Measurements from ENCODE around the gene DIO2.

The DIO2 gene

DNA sequence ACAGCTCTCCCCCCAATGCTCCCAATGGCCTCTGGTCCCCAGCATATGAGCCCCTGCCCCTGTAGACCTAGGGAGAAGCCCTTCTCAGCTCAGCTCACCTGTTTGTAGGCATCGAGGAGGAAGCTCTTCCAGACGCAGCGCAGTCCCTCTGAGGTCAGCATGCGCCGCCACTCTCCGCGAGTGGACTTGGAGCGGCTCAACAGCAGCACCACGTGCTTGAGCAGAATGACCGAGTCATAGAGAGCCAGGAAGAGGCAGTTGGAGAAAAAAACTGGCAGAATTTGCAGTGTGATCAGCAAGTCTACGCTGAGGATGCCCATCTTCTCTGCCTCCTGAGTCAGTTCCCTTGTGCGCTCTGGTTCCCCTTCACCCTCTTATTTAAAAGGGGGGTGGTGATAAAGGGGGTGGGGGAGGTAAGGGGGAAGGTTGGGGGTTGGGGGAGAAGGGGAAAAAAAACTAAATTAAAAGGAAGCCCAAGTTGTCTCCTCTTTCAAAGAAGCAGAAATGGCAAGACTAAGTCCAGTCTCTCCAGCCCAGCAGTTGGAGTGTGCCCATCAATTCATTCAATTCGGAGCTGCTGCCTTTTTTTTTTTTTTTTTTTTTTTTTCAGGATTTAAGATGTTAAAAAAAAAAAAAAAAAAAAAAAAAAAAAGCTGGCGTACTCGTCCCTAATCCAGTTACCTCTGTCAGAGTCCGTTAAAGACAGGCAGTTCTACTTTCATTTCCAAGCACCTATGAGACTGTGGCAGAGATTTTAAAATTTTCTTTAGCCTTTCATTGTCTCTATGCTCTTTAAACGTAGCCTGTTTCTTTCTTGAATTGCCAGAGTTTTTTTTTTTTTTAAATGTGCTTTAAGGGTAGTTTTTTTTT lies at the start of gene DIO2:
TSS of gene DIO2 (minus strand) at position 352 of the 870 bp plus-strand sequence. CDS start at position 320, 32 bp downstream.
- no peak for DNase-seq

DNA sequence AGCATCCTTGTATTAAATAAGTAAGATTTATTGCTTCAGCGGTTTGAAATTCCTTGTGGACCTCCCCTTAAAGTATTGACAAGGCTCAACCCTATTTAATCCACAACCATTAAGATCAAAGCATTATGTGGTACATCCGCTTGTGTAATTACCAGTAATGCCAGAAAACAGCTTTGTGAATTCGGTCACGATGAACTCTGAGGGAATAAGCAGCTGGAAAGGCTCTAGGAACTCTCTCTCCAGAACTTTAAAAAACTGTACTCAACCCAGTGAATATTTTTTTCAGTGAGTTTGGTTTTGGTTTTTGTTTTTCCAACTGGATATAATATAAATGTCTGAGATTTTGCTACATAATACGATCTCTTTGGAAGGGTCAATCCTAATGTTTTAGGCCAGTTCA lies 49.3 kb upstream of the DIO2 start:
- DNase-seq: no peak

DNA sequence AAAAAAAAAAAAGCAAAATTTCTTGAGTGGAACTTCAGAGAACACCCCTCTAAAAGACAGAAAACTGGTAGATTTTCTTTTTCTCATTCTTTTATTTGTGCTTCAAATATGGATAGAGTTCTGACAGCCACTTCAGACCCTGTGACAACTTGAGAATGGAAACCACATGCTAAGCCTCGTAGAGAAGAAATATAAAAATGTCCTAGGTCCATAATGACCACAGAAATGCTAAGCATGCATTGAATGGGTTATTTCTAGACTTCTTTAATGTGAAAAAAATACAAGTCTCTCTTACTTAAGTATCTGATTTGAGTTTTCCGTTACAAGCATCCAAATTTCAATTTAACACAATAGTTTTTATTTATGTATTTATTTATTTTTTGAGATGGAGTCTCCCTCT lies 28.3 kb upstream of the DIO2 start:
- DNase-seq: no peak

DNA sequence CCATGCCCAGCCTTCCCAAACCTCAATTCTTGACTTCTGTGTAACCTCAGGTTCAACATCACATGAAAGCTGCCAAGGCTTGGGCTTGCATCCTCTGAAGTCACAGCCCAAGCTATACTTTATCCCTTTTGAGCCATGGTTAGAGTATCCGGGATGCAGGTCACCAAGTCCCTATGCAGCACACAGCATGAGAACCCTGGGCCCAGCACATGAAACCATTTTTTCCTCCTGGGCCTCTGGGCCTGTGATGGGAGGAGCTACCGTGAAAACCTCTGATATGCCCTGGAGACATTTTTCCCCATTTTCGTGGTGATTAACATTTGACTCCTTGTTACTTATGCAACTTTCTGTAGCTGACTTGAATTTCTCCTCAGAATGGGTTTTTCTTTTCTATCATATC lies 25.8 kb upstream of the DIO2 start:
- no peak for DNase-seq

DNA sequence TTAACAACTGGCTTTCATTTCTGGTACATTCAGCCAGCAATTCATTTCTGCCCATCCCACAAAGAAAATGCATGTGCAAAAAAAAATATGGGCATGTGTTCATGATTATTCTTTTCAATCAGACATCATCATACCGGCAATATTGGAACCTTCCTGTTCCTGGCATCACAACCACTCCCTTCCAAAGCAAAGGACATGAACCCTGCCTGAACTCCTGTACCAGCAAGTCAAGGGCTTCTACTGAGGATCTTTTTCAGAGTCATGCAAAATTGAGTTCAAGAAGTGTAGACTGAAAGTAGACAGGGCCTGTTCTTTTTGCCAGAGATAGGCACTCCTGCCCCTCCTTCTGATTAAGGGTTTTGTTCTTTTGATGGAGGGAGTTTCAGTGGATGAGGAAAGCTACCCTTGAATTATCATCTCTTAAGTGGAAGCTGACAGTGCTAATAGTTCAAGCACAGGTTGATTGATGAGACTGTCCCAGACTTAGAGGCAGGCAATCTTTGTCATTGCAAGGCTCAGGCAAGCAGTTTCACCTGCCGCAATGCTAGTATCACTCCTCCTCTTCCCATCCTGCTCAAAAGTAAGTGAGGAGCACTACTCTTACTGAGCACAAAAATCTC lies 22.3 kb upstream of the DIO2 start:
- DNase-seq: no peak

DNA sequence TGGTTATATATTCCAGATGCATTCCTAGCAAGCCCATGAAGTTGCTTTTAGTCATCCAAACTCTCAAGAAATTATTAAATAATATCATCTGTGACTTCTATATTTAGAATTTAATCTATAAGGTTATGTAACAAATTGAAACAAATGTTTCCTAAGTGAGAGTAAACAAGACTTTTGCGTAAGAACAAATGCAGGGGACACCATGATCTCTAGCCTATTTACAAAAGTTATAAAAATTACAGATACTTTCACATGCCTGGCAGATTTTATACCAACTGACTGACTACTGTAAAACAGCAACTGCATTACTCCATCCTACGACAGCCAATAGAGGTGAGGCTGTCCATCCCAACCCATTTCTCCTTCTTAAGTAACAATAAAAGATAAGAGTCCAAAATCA lies 20.4 kb upstream of the DIO2 start:
- DNase-seq: no peak

DNA sequence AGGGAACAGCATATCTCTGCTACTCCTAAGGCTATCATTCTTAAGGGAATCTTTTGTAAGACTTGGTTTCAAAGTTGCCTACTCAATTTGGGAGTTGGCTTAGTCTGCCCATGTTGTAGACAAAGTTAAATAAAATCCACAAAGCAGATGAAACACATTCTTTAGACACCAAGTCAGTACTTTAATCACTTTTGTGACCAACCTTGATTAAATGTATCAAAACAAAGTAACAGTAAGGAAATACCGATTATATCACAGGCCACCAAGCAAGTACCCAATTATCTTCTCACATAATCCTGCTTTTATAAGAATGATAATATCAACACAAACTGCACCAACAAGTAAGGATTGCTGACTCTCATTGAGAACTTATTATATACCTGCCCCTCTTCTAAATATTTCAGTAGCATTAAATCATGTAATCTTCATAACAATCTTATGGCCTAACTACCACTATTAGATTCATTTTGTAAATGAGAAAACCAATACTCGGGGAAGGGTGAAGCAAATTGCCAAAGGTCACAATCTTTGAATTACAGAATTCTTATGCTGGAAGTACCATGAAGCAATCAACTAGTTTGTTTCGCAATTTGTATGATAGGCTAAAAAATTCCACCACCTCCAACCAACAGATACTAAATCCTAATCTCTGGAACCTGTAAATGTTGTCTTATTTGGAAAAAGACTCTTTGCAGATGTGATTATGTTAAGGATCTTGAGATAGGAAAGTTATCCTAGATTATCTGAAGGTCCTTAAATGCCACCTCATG lies 12.6 kb upstream of the DIO2 start:
- no peak for DNase-seq

DNA sequence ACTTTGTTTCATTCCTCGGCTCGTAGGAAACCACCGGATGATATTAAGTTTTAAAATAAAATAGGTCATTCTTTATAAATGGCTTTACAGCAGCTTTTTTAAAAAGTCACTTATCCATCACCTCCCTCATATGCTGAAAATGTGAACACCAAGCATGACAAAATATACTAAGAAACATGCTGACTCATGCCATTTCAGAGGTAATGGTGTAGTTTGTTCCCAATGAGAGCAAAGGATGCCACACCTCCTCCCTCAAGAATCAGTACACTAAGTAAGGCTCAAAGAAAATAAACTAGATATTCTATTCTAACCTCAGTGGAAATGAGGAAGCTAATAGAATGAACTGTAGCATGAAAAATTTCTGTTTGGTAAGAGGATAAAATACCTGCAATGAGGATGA lies 5.5 kb upstream of the DIO2 start:
- DNase-seq: no peak

DNA sequence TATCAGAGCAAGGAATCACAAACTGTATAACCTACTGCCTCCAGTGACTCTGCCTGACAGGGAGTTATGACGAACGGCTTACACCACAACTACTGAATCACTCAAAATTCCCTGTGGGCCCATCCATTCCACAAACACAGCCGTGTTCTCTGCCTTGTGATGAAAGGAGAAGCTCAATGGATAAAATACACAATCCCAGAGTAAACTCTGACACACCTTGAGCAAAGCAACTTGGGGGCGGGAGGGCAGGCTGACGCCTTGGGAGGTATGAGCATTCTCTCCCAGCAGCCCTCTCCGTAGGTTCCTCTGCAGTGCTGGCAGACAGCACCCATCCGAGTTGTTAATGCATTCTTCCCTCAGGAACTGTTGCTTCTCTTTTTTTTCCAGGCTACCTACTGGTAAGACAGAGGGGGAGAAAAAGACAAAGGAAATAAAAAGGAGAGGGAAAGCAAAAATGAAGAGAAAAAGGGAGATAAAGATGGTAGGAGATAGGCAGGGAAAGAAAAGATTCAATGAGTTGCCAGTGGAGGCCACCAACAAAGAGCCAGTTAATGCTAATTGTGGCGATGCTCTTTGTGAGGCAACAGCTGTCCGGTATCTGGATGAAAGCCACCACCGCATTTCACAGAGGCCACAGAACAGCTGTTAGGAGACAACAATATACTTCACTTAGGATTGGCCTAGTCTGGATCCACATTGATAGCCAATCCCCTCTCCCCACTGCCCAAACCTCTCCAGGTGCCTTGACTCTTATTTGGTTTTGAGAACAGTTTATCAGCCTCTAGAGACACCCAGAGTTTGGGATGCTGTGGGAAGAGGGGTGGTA lies 4.7 kb upstream of the DIO2 start:
- no peak for DNase-seq

DNA sequence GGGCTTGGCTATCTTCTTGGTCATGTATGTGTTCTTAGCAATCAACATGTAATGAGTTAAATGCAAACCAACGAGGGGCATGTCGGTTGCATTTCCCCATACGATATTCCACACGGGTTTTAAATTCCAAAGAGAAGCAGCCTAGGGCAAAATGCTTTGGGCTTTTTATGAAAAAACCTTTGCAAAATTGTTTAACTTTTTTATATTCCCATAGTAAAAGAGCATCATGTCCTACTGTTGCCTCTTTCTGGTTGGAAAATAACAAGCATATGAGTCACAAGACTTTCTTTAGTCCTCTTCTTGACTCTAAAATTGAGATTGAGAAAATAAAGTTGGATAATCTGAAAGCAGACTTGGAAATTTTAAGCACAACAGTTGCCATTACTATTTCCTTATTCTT lies 3.8 kb upstream of the DIO2 start:
- DNase-seq: no peak

DNA sequence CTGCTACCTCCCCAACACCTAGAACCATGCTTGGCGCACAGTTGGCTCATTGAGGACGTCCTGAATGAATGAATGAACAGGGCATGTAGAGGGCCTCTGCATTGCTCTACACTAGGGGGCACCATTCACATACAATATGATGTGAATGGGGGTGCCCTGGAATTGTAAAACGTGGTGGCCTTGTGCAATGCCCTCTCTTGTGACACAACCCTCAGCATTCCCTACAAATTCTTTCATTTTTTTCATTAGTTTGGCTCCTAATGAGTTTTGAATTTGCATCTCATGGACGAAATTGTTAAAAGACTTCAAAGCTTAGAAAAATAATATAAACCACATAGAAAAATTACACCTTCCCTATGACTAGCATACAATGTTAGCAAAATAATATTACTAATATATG lies 2.3 kb upstream of the DIO2 start:
- DNase-seq: peak; percentile 59

DNA sequence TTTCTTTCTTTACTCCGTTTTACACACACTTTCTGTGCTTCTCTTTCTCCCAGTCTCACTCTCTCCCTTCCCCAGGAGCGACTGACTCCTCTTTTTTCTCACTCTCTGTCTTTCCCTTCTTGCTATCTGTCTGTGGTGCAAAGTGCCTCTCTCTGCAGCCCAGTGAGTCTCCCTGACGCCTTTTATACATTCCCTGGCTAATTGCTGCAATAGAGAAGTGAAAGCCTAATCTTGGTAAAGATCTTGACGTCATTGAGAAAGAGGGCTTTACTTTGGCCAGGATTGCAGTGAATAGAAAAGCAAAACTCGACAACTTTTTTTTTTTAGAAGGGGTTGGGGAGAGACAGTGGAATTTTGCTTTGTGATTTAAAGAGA lies 706 bp upstream of the DIO2 start:
- DNase-seq: no peak

DNA sequence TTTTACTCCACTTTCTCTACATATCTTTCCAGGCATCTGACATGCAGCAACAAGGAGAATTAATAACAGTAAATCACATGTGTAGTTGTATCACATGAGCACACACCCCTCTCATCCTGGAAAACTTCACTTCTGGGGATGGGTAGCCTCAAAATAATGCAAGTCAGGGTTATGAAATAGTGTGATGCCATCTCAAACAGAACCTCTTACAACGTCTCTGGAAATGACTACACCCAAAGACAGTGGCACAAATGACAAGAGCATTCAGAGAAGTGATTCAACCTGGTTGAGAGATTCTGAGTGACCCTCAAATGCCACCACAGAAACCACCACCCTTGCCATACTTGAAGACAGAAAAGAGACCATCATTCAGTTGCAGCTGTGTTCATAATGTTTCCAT lies 2.8 kb downstream of the DIO2 start:
- DNase-seq: no peak

DNA sequence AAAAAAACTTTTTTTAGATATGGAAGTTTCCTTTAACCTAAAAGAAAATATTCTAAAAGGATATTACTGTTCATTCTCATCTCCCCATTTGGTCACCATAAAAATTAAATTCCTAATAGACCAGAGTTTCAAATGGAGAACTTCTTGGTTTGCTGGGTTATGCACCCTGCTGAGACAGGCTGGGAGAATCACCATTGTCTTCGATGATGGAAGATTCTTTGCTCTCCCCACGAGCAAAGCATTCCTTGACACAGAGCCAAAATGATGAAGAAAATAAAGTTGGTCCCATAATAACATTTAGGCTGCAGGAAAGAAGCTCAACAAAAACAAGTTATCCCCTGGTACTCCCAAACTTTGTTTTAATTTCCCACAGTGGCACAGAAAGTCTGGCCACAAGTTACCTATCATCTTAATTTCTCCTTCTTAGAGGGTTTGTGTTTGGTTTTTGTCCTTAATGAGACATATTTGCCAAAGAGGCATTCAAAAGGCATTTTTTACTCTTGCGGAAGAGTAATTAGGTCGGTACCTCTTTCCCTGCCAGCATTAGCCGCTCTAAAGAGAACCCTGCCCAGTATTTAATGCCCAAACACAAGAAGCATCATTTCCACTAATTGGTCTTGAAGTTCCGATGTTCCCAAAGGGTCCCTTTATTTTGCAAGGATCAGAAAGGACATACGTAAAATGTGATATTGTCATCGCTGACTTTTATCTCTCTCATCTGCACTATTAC lies 4.8 kb downstream of the DIO2 start:
- DNase-seq: no peak

DNA sequence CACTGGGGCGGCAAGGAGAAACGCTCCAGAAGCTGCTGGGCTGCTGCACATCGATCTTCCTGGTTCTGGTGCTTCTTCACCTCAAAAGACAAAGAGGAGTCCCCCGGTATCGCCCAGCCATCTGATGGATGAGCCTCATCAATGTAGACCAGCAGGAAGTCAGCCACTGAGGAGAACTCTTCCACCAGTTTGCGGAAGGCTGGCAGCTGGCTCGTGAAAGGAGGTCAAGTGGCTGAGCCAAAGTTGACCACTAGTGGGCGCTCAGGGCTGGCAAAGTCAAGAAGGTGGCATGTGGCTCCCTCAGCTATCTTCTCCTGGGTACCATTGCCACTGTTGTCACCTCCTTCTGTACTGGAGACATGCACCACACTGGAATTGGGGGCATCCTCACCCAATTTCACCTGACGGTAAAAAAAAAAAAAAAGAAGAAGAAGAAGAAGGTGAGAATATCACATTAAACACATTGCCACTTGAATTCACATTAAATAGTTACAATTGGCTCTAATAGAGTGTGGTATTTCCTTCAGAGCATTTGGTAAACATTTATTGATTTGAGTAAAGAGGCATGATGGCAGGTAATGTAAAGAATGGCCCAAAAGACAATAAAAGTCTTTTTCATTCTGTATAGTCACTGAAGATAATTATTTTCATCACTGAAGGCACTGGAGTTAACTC lies 8.3 kb downstream of the DIO2 start:
- DNase-seq: peak; percentile 14

DNA sequence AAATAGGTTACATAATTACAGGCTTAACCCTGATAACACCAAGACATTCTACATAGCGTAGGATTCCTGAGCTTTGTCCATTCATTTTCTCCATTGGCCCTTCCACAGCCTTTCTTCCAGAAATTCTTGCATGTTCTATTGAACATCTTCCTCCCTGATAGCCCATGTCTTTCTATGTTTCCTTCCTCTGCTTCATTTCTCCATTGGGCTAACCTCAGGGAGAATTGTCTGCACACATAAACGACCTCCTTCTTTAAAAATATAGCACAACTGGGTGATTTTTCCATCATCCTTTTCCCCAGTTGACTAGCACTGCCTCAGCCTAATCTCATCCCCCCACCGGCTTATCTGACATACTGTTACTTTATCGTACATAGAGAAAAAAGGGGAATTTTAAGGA lies 11.2 kb downstream of the DIO2 start:
- no peak for DNase-seq

DNA sequence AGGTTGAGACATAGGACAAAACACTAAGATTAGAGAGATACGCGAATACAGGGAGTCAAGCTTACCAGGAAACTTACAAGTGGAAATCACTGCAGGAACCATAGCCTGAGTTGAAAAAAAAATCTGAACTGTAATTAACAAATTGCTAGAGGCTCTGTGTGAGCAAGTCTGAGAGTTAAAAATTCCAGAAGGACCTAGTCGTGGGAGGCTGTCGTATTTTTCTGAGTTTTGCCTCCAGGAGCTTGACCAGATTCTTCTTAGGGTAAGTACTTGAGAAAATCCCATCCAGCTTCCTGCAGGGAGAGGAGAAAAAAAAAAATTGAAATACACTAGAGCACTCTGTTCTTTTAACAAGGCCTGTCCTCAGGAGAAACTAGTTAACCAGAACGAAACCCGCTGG lies 22.7 kb downstream of the DIO2 start:
- DNase-seq: no peak

DNA sequence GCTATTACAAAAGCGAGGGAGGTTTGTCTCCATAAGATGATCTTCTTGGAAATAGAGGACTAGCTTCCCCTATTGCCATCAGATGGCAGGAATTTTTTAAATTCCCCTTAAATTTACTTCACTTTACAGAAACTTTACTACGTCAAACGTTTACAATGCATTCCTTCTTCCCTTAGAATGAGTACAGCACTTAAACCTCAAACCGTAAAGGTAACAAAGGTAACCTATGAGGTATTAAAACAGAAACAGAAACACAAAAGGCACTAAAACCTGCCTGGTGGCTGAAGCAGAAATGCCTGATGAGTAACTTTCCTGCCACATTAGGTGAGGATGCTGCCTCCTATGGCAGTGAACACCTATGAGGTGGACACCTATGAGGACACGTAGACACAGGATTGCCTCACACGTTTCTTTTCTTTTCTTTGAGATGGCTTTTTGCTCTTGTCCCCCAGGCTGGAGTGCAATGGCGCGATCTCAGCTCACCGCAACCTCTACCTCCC lies 25.0 kb downstream of the DIO2 start:
- DNase-seq: no peak

DNA sequence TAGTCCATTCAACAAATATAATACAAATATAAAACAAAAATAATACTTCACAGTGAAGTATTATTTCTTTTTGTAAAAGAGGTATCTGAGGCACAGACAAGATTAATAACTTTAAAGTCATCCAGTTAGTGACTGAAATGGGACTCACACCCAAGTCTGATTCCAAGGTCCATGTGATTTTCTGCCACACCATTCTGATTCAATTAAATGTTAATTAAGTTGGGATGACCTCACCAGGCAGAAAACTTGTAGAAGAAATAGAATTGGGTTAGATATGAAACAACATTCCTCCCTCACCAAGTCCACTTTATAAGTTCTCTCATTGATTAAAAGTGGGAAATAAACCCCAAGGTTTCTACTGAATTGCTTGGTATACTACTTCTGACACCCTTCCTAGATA lies 34.4 kb downstream of the DIO2 start:
- DNase-seq: no peak

DNA sequence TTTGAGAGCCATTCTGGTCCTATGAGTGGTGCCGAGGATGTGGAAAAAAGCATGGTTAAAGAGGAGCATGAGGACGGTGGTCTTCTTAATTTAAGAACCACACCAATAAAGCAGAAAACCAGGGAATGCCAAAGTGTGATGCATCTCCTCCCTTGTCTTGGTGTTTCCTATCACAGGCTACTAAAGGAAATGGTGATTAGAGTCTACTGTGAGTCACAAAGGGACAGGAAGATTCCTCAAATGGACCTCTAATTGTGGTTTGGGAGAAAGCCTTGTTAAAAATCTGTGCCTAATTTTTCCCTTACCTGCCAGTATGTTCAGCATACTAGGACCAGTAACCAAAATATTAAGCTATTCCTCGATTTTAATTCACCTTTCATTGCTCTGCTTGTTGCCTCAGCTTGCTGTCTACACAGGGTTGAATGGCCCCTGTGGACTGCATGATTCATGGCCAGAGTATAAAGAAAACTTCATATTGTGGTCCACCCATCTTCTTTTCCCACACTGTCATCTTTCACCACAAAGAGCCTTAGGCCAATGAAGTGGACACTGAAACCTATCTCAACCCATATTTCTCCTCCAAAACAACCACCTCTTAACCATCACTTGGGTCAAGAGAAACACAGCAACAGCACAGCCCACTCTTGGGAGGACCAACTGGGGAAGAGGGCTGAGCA lies 38.8 kb downstream of the DIO2 start:
- no peak for DNase-seq
